AG09319 (cell line): ENCODE results near the gene FAM221A.

Source experiments
- DNase-seq: peaks from one replicate; pipeline ENCODE4 v3.0.0-alpha.2; 2010; ENCODE audit warnings: low read depth; ENCODE audit errors: extremely low read depth
- TF ChIP-seq, protein P1 (sequence below): IDR thresholded peaks from 2 replicates; pipeline ENCODE4 v1.5.1; 2011; ENCODE audit warnings: low read depth, mild to moderate bottlenecking, inconsistent platforms, low read length, moderate library complexity

Gene FAM221A

DNA sequence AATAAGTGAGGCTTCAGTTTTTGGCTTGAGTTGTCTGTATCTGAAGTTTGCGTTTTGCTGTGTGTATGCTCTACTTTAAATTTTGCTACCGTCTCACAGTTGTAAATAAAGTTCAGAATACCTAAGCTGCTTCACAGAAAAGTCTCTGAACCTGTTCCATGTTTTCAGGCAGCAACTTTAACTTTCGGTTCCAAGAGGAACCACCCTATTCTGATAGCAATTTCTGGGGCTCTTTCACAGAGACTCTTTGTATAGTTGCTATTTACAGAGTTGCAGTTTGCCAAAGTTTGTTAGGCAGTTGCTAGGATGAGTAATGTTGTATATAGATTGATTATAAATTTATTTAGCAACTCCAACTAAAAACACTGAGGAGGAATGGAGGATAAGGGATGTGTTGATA lies 5.7 kb downstream of the FAM221A start:
- no peak for DNase-seq
- TF ChIP-seq, protein P1, sequence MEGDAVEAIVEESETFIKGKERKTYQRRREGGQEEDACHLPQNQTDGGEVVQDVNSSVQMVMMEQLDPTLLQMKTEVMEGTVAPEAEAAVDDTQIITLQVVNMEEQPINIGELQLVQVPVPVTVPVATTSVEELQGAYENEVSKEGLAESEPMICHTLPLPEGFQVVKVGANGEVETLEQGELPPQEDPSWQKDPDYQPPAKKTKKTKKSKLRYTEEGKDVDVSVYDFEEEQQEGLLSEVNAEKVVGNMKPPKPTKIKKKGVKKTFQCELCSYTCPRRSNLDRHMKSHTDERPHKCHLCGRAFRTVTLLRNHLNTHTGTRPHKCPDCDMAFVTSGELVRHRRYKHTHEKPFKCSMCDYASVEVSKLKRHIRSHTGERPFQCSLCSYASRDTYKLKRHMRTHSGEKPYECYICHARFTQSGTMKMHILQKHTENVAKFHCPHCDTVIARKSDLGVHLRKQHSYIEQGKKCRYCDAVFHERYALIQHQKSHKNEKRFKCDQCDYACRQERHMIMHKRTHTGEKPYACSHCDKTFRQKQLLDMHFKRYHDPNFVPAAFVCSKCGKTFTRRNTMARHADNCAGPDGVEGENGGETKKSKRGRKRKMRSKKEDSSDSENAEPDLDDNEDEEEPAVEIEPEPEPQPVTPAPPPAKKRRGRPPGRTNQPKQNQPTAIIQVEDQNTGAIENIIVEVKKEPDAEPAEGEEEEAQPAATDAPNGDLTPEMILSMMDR: no peak

DNA sequence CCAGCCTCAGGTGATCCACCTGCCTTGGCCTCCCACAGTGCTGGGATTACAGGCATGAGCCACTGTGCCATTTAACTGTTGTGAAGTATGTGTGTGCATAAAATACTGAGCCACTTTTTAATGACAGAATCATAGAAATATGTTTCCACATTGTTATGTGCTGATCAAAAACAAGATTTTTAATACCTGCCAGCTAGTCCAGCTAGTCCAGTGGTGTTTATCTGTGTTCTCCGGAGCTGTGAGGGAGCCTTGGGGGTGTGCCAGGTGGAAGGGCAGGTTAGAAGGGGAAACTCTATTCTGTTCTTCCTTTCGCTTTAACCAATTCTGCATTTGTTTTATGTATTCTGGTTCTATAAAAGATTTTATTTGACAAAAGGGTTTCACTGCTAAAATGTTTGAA lies 7.0 kb downstream of the FAM221A start:
- DNase-seq: no peak
- TF ChIP-seq, protein P1: no peak

DNA sequence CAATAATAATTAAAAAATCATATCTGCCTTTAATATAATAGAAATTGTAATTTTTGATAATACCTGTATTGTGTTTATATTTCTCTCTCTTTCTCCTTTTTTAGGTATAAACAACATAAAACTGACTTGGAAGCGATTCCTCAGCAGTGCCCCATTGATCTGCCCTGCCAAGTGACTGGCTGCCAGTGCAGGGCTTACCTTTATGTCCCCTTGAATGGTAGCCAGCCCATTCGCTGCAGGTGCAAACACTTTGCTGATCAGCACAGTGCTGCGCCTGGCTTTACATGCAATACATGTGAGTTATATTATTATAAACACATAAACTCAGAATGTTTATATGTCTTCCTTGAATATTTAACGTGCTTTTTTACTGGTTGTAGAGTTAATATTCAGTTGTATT lies 9.2 kb downstream of the FAM221A start:
- TF ChIP-seq, protein P1: no peak
- no peak for DNase-seq

DNA sequence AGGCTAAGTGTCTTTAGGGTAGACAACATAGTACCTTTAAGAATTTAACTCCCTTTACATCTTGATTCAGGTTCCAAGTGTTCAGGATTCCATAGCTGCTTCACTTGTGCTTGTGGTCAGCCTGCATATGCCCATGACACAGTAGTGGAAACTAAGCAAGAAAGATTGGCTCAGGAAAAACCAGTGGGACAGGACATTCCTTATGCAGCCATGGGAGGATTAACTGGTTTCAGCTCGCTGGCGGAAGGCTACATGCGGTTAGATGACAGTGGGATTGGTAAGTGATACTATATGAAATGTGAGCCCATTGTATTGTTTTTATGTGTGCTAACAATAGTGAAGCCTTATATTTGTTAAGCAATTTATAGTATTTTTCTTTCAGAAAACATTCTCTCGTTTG lies 11.3 kb downstream of the FAM221A start:
- no peak for DNase-seq
- TF ChIP-seq, protein P1: no peak

DNA sequence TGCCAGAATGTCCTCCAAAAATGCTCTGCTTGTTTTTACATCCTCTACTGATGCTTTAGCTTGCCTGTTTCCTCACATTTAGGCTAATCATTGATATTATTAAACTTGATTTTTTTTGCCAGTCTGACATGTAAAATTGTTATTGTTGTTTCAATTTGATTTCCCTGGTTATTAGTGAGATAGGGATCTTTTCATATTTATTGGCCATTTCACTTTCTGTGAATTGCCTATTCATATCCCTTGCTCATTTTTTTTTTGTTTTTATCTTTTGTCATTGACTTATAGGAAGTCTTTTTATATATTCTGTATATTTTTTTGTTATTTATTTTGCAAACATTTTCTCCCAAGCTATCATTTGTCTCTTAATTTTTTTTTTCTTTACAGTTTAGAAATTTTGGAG lies 13.2 kb downstream of the FAM221A start:
- no peak for DNase-seq
- TF ChIP-seq, protein P1: no peak

DNA sequence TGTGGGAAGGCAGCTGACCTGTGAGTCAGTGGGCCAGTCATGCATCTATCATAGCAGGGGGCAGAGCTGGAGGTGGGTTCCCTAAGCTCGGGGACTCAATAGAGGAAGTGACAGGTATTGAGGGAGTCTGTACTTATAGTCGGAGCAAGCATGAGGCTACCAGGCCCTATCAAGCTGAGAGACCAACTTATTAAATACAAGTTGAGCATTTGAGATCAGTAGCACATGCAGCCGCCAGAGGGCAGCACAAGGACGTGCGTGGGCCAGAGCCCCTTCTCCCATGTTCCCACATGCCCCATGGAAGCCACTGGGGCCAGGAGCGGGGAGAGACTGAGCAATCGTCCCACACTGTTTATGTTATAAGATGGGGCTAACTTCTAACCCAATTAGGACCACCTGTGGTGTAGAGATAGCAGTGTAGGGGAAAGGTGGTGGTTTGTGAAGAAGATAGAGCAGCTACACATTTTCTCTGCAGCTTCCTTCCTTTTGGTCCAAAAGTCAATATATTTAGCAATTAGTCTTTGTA lies 17.0 kb downstream of the FAM221A start:
- TF ChIP-seq, protein P1: peak; percentile 56
- DNase-seq: peak; percentile 2

DNA sequence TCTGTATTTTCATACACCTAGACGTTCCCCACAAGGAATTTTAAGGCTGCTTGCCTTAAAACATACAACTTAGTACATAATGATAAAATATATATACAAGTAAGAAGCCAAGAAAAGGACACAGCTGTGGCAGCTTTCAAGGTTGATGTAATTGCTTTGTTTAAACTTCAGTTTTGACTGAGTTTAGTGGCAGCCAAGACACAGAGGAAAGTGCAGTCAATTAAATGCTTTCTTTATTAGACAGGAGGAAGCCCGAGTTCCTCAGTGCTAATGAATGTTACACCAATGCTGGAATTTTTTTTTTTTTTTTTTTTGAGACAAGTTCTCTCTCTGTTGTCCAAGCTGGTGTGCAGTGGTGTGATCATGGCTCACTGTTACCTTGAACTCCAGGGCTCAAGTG lies 18.8 kb downstream of the FAM221A start:
- TF ChIP-seq, protein P1: no peak
- no peak for DNase-seq
